Myocyte (in vitro differentiated cells): Measurements from ENCODE around the gene STRN3. TPM values are rescaled to one million over a fixed set of nuclear protein-coding genes. Genes with fewer than 3 reads are reported as not detected.
"Not testable (repeated sequence)": the region's sequence is repeated elsewhere in the genome, so short reads cannot be mapped to it uniquely, and the experiment has no call there.

Source experiments
- DNase-seq: peaks from one replicate; pipeline ENCODE4 v3.0.0-alpha.2; 2012; ENCODE audit warnings: low read depth
- total RNA-seq: library from RNA; depleted of rRNA; stranded (reverse); fragments of >200 nt; gene quantifications from 2 replicates; pipeline ENCODE4 v1.2.3, GENCODE V29; 2014

STRN3 gene
- total RNA-seq, 1 donor from 2014 or later: 85.8 TPM

DNA sequence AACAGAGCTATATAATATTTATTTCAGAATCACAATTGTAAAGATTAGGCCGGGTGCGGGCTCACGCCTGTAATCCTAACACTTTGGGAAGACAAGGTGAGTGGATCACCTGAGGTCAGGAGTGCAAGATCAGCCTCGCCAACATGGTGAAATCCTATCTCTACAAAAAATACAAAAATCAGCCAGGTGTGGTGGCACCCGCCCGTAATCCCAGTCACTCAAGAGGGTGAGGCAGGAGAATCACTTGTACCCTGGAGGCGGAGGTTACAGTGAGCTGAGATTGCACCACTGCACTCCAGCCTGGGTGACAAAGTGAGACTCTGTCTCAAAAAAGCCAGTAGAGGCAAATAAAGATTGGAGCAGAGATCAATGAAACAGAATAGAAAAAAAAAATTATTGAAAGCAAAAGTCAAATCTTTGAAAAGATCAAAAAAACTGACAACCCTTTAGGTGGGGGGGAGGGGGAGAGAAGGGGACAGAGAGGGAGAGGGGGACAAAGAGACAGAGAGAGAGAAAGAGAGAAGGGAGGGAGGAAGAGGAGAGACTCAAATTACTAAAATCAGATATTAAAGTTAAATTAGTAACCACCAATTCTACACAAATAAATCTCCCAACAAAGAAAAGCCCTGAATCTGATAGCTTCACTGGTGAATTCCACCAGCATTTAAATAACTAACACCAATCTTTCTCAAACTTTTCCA lies 53.1 kb downstream of the STRN3 start:
- no peak for DNase-seq

- not testable (repeated sequence) for DNase-seq
Observed at GRCh38 chr14:30972036-30972732, 54.0 kb downstream of the STRN3 start.

DNA sequence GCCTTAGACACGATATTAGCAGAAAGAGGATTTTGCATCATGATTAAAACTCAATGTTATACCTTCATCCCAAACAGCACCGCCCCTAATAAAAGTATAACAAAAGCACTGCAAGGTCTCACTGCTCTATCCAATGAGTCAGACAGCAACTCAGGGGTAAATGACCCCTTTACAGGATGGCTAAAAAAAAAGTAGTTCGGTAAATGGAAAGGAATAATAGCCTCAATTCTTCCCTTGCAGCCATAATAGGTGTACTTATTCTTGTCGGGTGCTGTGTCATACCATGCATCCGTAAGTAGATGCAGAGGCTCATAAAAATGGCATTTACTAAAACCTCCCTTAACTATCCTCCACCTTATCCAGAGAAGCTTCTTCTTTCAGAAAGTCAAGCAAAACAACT lies 54.6 kb downstream of the STRN3 start:
- no peak for DNase-seq

DNA sequence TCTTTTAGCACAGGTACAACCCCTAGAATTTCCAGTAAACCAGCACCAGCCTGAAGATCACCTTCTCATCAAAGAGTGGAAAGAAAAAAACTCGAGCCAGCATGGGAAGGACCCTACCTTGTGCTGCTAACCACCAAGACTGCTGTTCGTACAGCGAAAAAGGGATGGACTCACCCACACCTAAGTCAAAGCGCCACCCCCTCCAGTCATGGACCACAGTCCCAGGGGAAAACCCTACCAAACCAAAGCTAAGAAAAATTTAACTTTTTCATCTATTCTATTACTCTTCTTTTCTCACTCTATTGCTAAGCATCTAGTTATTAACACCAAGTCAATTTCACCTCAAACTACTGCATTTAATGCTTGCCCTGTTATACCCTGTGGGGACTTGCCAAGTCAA lies 56.4 kb downstream of the STRN3 start:
- DNase-seq: not testable (repeated sequence)

GRCh38 chr14:30967364-30968098 lies 58.6 kb downstream of the STRN3 start:
- not testable (repeated sequence) for DNase-seq

DNA sequence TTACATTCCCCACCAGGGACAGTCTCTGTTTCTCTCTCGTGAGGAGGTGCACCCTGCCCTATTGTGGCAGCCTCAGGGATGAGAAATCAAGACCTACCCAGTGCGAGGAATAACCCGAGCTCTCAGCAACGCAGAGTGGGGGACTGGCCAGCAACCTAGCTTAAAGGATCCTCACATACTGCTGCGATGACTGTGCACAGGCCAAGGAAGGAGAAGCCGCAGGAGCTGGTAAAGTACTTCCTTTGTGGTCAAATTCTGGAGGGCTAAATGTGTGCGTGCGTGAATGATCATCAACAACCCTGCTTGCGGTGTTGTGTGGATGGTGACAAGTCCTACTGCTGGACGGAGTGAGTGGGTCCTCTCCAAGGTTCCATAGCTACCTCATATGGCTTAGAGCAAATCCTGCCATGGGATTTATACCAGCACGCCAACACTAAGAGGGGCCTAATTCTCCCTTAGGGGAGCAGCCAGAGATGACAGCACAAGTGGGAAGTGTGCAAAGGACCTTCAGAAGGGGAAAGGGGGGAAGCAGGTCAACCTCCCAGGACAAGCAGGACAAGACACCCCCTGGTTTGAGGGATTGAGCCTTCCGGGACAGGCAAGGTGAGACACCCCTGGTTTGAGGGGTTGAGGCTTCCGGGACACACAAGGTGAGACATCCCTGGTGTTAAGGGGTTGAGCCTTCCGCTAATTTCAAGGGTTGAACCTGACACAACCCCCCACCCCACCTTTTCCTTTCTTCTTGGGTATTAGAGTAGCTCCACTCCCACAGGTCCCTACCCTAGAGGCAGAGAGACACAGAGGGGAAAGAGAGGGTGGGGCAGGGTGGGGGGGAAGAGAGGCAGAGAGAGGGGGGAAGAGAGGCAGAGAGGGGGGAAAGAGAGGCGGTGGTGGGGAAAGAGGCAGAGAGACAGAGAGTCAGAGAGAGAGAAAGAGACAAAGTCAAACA lies 59.5 kb downstream of the STRN3 start:
- DNase-seq: no peak

DNA sequence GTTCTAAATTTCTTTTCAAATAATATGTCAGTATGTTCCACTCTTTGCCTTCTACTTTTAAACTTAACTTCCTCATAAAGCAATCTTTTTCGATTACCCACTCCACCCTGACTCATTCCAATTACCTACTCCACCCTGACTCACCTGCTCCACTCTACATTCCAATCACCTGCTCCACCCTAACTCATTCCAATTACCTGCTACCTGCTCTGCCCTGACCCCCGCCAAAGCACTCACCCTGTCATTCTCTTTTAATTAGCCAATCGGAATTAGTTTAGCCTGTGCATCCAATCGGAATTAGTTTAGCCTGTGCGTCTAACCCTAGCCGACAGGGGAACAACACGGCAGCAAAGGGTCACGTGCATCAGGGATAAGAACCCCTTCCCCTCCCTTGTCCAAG lies 60.3 kb downstream of the STRN3 start:
- not testable (repeated sequence) for DNase-seq

DNA sequence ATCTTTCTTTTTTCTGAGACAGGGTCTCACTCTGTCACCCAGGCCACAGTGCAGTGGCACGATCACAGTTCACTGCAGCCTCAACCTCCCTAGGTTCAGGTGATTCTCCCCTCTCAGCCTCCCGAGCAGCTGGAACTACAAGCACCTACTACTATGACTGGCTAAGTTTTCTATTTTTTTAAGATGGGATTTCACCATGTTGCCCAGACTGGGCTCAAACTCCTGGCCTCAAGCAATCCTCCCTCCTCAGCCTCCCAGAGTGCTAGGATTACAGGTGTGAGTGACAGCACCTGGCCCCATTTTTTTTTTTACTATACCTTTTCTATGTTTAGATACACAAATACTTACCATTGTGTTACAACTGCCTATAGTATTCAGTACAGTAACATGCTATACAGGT lies 63.6 kb downstream of the STRN3 start:
- DNase-seq: not testable (repeated sequence)

- DNase-seq: no peak
Observed at GRCh38 chr14:30961330-30961729, 64.8 kb downstream of the STRN3 start.

- no peak for DNase-seq
Observed at GRCh38 chr14:30960216-30960615, 66.0 kb downstream of the STRN3 start.

- DNase-seq: no peak
Observed at GRCh38 chr14:30958555-30959407, 67.4 kb downstream of the STRN3 start.

DNA sequence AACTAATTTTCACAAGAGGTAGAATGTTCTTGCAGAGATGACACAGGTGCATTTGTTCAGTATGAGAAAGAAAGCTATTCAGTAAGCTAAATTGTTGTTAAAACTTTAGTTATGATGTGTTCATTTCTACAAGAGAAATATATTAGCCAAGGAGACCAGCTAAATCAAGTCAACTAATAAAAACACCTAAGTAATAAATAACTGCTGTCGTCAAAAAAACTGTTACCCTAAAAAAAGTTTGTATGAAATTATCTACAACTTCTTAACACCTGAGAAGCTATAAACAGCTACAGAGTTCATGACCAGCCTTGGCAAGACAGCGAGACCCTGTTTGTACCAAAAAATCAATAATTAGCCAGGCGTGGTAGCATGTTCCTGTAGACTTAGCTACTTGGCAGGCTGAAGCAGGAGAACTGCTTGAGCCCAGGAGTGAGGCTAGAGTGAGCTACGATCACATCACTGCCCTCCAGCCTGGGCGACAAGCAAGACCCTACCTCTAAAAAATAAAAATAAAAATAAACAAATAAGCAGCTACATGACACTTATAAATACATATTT lies 68.3 kb downstream of the STRN3 start:
- DNase-seq: no peak

- no peak for DNase-seq
Observed at GRCh38 chr14:30949651-30950050, 76.5 kb downstream of the STRN3 start.

DNA sequence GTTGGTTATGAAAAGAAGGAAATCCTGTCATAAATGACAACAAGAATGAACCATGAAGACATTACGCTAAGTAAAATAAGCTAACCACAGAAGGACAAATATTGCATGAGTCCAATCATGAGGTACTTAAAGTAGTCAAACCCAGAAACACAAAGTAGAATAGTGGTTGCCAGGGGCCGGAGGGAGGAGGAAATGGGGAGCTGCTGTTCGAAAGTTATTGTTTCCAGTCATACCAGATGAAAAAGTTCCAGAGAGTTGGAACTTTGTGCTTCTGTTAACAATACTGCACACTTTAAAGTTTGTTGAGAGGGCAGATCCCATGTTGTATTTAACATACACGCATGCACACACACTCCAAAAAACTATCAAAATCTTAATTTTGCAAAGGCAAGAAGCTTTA lies 82.5 kb downstream of the STRN3 start:
- no peak for DNase-seq

DNA sequence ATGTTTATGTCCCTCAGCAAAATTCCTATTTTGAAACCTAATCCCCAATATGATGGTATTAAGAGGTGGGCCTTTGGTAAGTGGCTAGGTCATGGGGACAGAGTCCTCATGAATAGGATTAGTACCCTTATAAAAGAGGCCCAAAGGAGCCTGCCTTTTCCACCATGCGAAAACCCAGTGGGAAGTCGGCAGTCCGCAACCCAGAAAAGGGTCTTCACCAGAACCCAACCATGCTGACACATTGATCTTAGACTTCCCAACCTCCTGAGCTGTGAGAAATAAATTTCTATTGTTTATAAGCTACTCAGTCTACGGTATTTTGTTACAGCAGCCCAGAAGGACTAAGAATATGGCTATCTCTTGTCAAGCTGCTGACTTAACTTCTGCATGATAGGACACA lies 85.3 kb downstream of the STRN3 start:
- no peak for DNase-seq

GRCh38 chr14:30938617-30939016 lies 87.6 kb downstream of the STRN3 start:
- no peak for DNase-seq

DNA sequence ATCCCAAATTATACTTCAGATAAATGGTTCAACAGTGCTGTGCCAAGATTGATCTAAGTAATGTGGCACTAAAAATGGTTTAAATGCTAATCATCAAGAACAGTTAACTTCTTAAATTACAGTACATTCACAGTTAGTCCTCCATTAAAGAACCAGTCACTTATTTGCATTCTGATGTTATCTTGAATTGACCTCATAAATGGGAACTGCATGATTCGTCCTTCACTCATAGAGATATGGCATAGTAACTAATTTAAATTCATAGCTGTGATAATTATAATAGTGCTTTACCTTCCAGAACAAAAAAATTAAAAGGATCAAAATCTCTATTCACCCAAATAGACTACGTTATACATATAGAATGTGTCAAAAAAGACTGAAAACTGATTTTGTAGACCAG lies 90.7 kb downstream of the STRN3 start:
- no peak for DNase-seq

GRCh38 chr14:30933937-30934336 lies 92.2 kb downstream of the STRN3 start:
- DNase-seq: not testable (repeated sequence)

- peak; percentile 24 for DNase-seq
Observed at GRCh38 chr14:30928462-30928861, 97.7 kb downstream of the STRN3 start.

GRCh38 chr14:30925254-30925653 lies 100.9 kb downstream of the STRN3 start:
- DNase-seq: no peak
